GM19397 (cell line): ENCODE data around the gene POC1A.
A peak's percentile ranks its signal among the peaks of the same experiment; 100 is the strongest.

Experiments used
- ATAC-seq: cut with Tn5 transposase; IDR thresholded peaks from one replicate; pipeline ENCODE4 v1.9.1; 2021; ENCODE audit warnings: mild to moderate bottlenecking, moderate library complexity; ENCODE audit not compliant: unreplicated experiment

The POC1A gene

GRCh38 chr3:52070724-52071621, 83.2 kb downstream of the POC1A start:
- ATAC-seq: no peak

DNA sequence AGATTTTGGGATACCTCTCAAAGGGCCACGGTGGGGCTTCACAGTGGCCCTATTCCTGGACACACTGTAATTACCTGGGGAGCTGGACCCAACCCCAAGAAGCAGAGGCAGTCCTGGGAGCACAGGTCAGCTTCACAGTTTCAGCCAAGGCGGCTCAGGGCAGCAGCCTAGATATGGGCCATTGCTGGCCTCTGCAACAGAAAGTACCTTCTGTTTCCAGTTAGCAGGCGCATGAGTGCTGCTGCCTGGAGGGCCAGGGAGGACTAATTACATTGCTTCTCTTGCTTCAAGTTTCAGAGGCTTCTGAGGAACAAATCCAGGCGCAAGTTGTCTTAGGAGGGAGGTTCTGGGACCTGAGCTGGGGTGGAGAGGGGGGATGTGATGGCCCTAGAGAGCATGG, 84.4 kb downstream of the POC1A start:
- no peak for ATAC-seq

- ATAC-seq: no peak
Measured at GRCh38 chr3:52069135-52069534, 85.1 kb downstream of the POC1A start.

GRCh38 chr3:52068730-52069129, 85.5 kb downstream of the POC1A start:
- ATAC-seq: no peak

DNA sequence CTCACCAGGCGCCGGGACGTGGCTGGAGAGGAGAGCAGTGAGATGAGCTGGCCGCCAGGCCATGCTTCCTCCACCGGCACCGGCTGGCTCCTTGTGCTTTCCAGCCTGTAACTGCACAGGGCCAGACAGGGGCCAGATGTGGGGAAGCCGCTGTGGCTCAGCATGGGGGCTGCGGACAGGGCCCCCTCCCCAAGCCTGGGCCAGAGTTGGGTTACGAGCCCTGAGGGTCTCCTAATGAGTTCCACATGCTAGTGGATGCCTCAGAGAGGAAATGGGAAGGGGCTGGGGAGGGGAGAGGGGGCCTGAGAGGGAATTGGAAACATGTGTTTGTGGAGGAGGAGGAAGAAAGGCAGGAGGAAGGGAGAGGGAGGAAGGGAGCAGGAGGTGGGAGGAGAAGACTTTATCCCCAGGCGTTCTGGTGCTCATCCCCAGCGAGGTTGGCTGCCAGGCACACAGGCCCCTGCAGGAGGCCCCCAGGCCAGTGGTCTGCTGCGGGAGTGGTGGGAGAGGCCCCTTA, 86.1 kb downstream of the POC1A start:
- no peak for ATAC-seq

DNA sequence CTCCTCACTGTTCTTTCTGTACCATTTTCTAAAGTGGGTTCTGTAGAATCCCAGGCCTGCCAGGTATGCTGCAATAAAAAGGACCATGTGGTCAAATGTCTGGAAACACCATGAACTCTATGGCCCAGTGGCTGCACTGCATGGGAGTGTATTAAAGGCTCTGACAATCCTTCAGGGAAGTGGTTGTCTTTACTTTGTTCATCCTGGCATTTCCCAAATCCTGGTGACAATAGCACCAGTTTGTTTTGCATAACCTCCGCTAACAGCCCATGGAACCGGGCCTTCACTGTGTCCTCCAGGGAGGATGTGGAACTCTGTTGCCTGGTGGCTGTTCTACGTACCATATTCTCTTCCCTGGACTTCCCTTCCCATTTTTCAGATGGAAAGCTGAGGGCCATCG, 86.7 kb downstream of the POC1A start:
- no peak for ATAC-seq

DNA sequence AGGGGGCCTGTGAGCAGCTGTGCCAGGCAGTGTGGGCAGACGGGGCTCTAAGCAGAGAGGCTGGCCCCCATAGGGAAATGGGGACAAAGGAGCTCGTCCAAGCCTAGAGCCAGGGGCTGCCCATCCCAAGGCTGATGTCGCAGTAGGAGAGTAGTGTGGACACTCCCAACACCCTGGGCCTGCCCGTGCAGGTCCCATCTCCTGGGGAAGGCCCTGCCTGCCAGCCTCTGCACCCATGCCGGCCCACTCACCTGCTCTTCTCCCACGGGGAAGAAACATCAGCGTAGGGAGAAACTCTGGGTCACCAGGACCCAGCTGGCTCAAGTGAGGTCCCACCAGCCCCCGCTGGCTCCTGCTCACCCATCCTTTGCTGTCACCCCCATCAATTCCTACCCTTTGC, 87.2 kb downstream of the POC1A start:
- no peak for ATAC-seq

DNA sequence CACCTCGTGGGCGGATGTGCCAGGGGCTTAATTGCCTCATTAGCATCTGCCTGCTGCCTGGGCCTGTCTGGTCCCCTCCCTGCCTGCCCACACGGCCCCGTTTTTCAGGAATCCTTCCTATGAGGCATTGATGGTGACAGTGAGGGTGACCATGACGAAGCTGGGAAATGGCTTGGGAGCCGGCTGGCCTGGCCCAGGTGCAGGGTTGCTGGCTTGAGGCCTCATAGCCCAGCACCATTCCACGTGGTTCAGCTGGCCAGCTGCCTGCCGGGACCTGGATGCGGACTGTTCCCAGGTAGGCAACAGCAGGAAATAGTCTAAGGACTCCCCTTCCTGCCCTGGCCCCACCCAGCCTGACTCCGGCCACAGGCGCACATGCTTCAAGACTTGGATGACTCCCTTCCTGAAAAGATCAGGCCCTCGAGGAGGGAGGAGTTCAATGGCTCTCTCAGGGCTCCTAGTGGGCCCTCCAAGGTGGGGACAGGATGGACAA, 88.9 kb downstream of the POC1A start:
- no peak for ATAC-seq

DNA sequence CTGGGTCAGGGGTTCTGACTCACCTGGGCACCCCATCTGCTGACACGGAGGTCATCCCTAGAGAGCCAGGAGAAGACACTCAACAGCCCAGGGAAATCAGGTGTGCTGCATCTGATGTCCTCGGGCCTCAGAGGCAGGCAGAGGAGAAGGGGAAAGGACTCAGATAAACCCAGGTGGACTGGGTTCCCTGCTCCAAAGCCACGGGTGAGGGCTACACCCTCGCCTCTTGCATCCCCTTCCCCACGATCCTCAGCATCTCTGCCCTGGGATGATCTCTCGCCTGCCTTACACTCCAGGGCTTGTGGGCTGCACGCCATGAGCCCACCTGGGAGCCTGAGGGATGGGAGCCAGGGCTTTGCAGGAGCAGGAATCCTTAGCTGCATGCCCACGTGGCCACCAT, 89.7 kb downstream of the POC1A start:
- no peak for ATAC-seq

GRCh38 chr3:52063026-52063723, 91.0 kb downstream of the POC1A start:
- no peak for ATAC-seq

- ATAC-seq: no peak
Measured at GRCh38 chr3:52062505-52062904, 91.7 kb downstream of the POC1A start.

DNA sequence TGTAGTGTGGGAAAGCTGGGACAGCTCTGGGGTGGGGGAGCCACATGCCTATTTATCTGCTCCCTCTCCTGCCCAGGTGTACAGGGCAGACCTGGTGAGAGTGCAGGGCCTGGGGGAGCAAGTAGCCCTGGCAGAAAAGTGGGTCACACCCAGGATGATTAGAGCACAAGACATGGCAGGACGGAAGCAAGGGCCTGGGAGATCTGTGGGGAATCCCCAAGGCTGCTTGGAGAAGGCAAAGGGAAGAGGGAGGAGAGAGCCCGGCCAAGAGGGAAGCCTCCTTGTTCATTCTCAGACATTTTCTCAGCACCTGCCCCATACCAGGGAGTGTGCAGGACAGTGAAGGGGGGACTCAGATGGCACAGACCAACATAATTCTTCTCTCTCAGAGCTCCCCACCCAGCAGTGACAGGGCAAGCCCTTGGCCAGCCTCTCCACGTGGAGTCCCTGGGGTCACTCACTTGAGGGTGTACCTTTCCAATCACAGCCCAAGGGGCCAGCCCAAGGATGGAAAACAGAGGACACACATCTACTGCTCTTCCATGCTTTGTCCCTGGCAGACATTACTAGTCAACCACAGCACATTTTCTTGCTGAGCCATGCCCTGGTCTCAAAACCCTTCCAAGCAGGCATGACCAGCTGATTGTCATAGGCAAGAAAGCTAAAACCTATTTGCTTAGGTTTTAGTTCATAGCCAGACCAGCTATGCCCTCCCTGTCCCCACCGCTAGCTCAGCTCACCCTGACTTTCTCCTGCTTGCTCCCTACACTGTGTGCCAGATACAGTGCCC, 92.9 kb downstream of the POC1A start:
- no peak for ATAC-seq

DNA sequence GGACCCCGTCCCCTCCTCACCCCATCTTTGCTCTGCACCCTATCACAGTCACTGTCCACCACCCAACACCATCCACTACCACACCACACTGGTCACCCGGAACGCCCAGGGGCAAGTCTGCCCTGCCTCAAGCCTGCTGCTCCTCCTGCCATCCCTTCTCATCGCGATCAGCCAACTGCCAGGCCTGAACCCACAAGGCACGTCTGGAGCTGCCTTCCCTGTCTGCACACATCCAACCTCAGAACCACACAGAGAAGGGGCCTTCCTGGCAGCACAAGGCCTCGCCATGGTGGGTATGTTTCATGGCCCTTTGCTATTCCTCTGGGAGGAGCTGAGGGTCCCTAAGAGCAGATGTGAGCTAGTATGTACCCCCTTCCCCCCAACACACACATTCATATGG, 94.4 kb downstream of the POC1A start:
- ATAC-seq: no peak

- ATAC-seq: no peak
Measured at GRCh38 chr3:52057812-52058495, 96.3 kb downstream of the POC1A start.

- ATAC-seq: peak; percentile 68
Measured at GRCh38 chr3:52056968-52057811, 97.0 kb downstream of the POC1A start.

GRCh38 chr3:52056521-52056967, 97.7 kb downstream of the POC1A start, which contains the start of gene DUSP7:
Gene DUSP7 (minus strand): TSS chr3:52056571. CDS start chr3:52056366, 205 bp downstream.
- ATAC-seq: peak; percentile 29

GRCh38 chr3:52055537-52056351, 98.5 kb downstream of the POC1A start:
- peak; percentile 13 for ATAC-seq

- no peak for ATAC-seq
Measured at GRCh38 chr3:52054661-52055511, 99.3 kb downstream of the POC1A start.
